RWPE1 (cell line): ENCODE results near the gene ASH1L.

Experiments
- CTCF ChIA-PET: fragments of 350-600 bp; sonication (Branson Sonifier 250); formaldehyde crosslinking; extraction: SDS; loops from one replicate; lab custom pipeline; 2021; lab: Yijun Ruan, JAX
- POLR2A ChIA-PET: fragments of 400-600 bp; formaldehyde crosslinking; extraction: SDS; loops from one replicate; lab custom pipeline; 2020; ENCODE audit warnings: antibody characterized with exemption; ENCODE audit not compliant: low non-redundant PET; lab: Yijun Ruan, JAX
- DNase-seq: peaks from one replicate; pipeline ENCODE4 v3.0.0; 2012; ENCODE audit warnings: low spot score
- H3K27ac ChIP-seq: fragments of 450-650 bp; 2 replicates; pipeline ENCODE4 v1.5.1; 2017
- CTCF ChIP-seq: fragments of 450-650 bp; conservative IDR thresholded peaks from 2 replicates; pipeline ENCODE4 v1.5.1; 2017; ENCODE audit warnings: low read depth, mild to moderate bottlenecking

ASH1L gene

GRCh38 chr1:155379180-155379579, 183.4 kb downstream of the ASH1L start:
- CTCF ChIA-PET: interaction anchor here (0.8 kb wide), 1 partner anchor 15 kb away, joined by 3 read pairs; no protein-coding TSS in a partner anchor
- POLR2A ChIA-PET: no interaction called here
- no peak overlapping the region for H3K27ac ChIP-seq

GRCh38 chr1:155360051-155360450, 202.6 kb downstream of the ASH1L start:
- CTCF ChIA-PET: interaction anchor here (0.7 kb wide), 1 partner anchor 217 kb away, joined by 3 read pairs; no protein-coding TSS in a partner anchor
- no peak overlapping the region for H3K27ac ChIP-seq
- no peak for DNase-seq
- POLR2A ChIA-PET: no interaction called here
- no peak for TF ChIP-seq CTCF

More at GRCh38 chr1:155379180-155379579, 183.4 kb downstream of the ASH1L start:
- no peak for DNase-seq
- no peak for TF ChIP-seq CTCF

- ChIA-PET POLR2A (no interaction called here), CTCF (no interaction called here)
- no peak for TF ChIP-seq CTCF
- DNase-seq: no peak
- H3K27ac ChIP-seq: no peak overlapping the region
Observed at GRCh38 chr1:155352631-155353030, 210.0 kb downstream of the ASH1L start.

- POLR2A ChIA-PET: no interaction called here
- H3K27ac ChIP-seq: no peak overlapping the region
- CTCF ChIA-PET: interaction anchor here (0.6 kb wide), 1 partner anchor 306 kb away, joined by 8 read pairs; no protein-coding TSS in a partner anchor
- no peak for TF ChIP-seq CTCF
- DNase-seq: no peak
Observed at GRCh38 chr1:155342842-155343241, 219.8 kb downstream of the ASH1L start.

- no peak overlapping the region for H3K27ac ChIP-seq
- POLR2A ChIA-PET: interaction anchor here (0.6 kb wide), 1 partner anchor 95 kb away, joined by 3 read pairs; no protein-coding TSS in a partner anchor
- no peak for TF ChIP-seq CTCF
- DNase-seq: no peak
- CTCF ChIA-PET: interaction anchor here (0.7 kb wide), 1 partner anchor 260 kb away, joined by 3 read pairs; no protein-coding TSS in a partner anchor
Observed at GRCh38 chr1:155339515-155340097, 223.0 kb downstream of the ASH1L start.

GRCh38 chr1:155334962-155335361, 227.6 kb downstream of the ASH1L start:
- ChIA-PET POLR2A (no interaction called here), CTCF (interaction anchor here (0.5 to 0.7 kb wide), 2 partner anchors 162 to 252 kb away, joined by 4 to 6 read pairs; partner anchors contain the start of gene KRTCAP2)
- DNase-seq: no peak
- TF ChIP-seq CTCF: no peak
- no peak overlapping the region for H3K27ac ChIP-seq
